Activated CD8-positive, alpha-beta T cell treated with anti-CD3 and anti-CD28 coated beads, Interleukin-2, amount 10 ng/mL, durations not matched to agents 7 days and 5 days (primary cell): Measurements from ENCODE around the gene PCYT2. TPM values are rescaled to one million over a fixed set of nuclear protein-coding genes. Genes with fewer than 3 reads are reported as not detected.
A peak's percentile ranks its signal among the peaks of the same experiment; 100 is the strongest.

ENCODE experiments used
- ATAC-seq: fragments of 150-1000 bp; cut with Tn5 transposase; one replicate; pipeline ENCODE4 v1.10.0; 2021; ENCODE audit warnings: moderate library complexity
- CTCF ChIA-PET: fragments of 350-600 bp; sonication (Branson Sonifier 250); formaldehyde crosslinking; loops from one replicate; lab custom pipeline; 2021; ENCODE audit warnings: antibody characterized with exemption; lab: Charles Lee
- POLR2A ChIA-PET: fragments of 350-600 bp; sonication (Branson Sonifier 250); formaldehyde crosslinking; loops from one replicate; lab custom pipeline; 2021; ENCODE audit warnings: antibody characterized with exemption; lab: Charles Lee
- DNase-seq: peaks from one replicate; pipeline ENCODE4 v3.0.0-alpha.2; 2020
- H3K27ac Mint-ChIP-seq: one replicate; pipeline ENCODE4 v1.8.0; 2021; ENCODE audit warnings: mild to moderate bottlenecking, mixed read lengths
- H3K27me3 Mint-ChIP-seq: one replicate; pipeline ENCODE4 v1.8.0; 2021; ENCODE audit warnings: low read depth, mixed read lengths
- H3K36me3 Mint-ChIP-seq: one replicate; pipeline ENCODE4 v1.8.0; 2021; ENCODE audit warnings: low read depth, mixed read lengths
- H3K4me1 Mint-ChIP-seq: one replicate; pipeline ENCODE4 v1.8.0; 2021; ENCODE audit warnings: low read depth, mixed read lengths
- H3K4me3 Mint-ChIP-seq: one replicate; pipeline ENCODE4 v1.8.0; 2021; ENCODE audit warnings: mild to moderate bottlenecking, mixed read lengths
- H3K9me3 Mint-ChIP-seq: one replicate; pipeline ENCODE4 v1.8.0; 2022; ENCODE audit warnings: mixed read lengths; ENCODE audit not compliant: insufficient read depth
- total RNA-seq, 2 experiments: library from RNA; stranded (reverse); gene quantifications; one replicate each; pipeline ENCODE4 v1.2.3, GENCODE V29; 2021

Gene PCYT2
- total RNA-seq, 2 experiments from 2014 or later, result 48.6 to 50.4 TPM

GRCh38 chr17:81915331-81915730 is 4.1 kb upstream of the PCYT2 start:
- Mint-ChIP-seq H3K4me1 (peaks cover 35% of the 10 kb centered on the region), H3K4me3 (no peak overlapping the region), H3K9me3 (no peaks in the 10 kb centered on the region), H3K27ac (no peak overlapping the region), H3K36me3 (peaks cover 51% of the 10 kb centered on the region), H3K27me3 (no peaks in the 10 kb centered on the region)
- CTCF ChIA-PET, result no interaction called here
- DNase-seq (no peak), ATAC-seq (no peak)
- POLR2A ChIA-PET, result interaction anchor here (0.8 kb wide), 1 partner anchor 11 kb away, joined by 5 read pairs; the partner anchor contains the start of gene MAFG

- CTCF ChIA-PET, result interaction anchor here (1.0 kb wide), 1 partner anchor 45 kb away, joined by 3 read pairs; no protein-coding TSS in a partner anchor
- POLR2A ChIA-PET, result no interaction called here
- H3K27me3 Mint-ChIP-seq, result no peaks in the 10 kb centered on the region
- no peak overlapping the region for H3K27ac Mint-ChIP-seq
- ATAC-seq, result no peak
- H3K4me1 Mint-ChIP-seq, result peaks cover 41% of the 10 kb centered on the region
- no peaks in the 10 kb centered on the region for H3K9me3 Mint-ChIP-seq
- H3K4me3 Mint-ChIP-seq, result no peak overlapping the region
- peaks cover 51% of the 10 kb centered on the region for H3K36me3 Mint-ChIP-seq
- no peak for DNase-seq
Observed at GRCh38 chr17:81914103-81914850, 3.1 kb upstream of the PCYT2 start.

GRCh38 chr17:81913394-81914102 is 2.3 kb upstream of the PCYT2 start:
- CTCF ChIA-PET, result interaction anchor here (1.0 to 1.2 kb wide), 2 partner anchors 44 to 46 kb away, joined by 3 to 5 read pairs; no protein-coding TSS in a partner anchor
- H3K9me3 Mint-ChIP-seq, result no peaks in the 10 kb centered on the region
- DNase-seq (no peak), ATAC-seq (no peak)
- peaks cover 34% of the 10 kb centered on the region for H3K4me1 Mint-ChIP-seq
- POLR2A ChIA-PET, result no interaction called here
- H3K36me3 Mint-ChIP-seq, result peaks cover 50% of the 10 kb centered on the region
- no peaks in the 10 kb centered on the region for H3K27me3 Mint-ChIP-seq
- no peak overlapping the region for H3K4me3 Mint-ChIP-seq
- peak overlapping the region; percentile 22 for H3K27ac Mint-ChIP-seq

GRCh38 chr17:81912441-81913309 is 1.5 kb upstream of the PCYT2 start:
- Mint-ChIP-seq H3K36me3 (peaks cover 53% of the 10 kb centered on the region), H3K4me3 (peak overlapping the region; percentile 25), H3K9me3 (no peaks in the 10 kb centered on the region), H3K4me1 (peaks cover 28% of the 10 kb centered on the region), H3K27ac (peak overlapping the region; percentile 22), H3K27me3 (no peaks in the 10 kb centered on the region)
- DNase-seq (no peak), ATAC-seq (no peak)
- POLR2A ChIA-PET, result no interaction called here
- CTCF ChIA-PET, result interaction anchor here (1.0 to 1.2 kb wide), 2 partner anchors 43 to 47 kb away, joined by 3 to 5 read pairs; no protein-coding TSS in a partner anchor

GRCh38 chr17:81911969-81912368 is 770 bp upstream of the PCYT2 start:
- H3K27me3 Mint-ChIP-seq, result no peaks in the 10 kb centered on the region
- H3K4me1 Mint-ChIP-seq, result peaks cover 23% of the 10 kb centered on the region
- ATAC-seq (no peak), DNase-seq (no peak)
- no peak overlapping the region for H3K27ac Mint-ChIP-seq
- CTCF ChIA-PET, result no interaction called here
- H3K4me3 Mint-ChIP-seq, result peak overlapping the region; percentile 61
- H3K9me3 Mint-ChIP-seq, result no peaks in the 10 kb centered on the region
- POLR2A ChIA-PET, result no interaction called here
- H3K36me3 Mint-ChIP-seq, result peaks cover 49% of the 10 kb centered on the region

- no peak overlapping the region for H3K27ac Mint-ChIP-seq
- H3K27me3 Mint-ChIP-seq, result no peaks in the 10 kb centered on the region
- POLR2A ChIA-PET, result no interaction called here
- DNase-seq (peak; percentile 43), ATAC-seq (peak; percentile 49)
- CTCF ChIA-PET, result no interaction called here
- H3K9me3 Mint-ChIP-seq, result no peaks in the 10 kb centered on the region
- peaks cover 42% of the 10 kb centered on the region for H3K36me3 Mint-ChIP-seq
- peaks cover 15% of the 10 kb centered on the region for H3K4me1 Mint-ChIP-seq
- H3K4me3 Mint-ChIP-seq, result peak overlapping the region; percentile 87
Observed at GRCh38 chr17:81910840-81911276, 341 bp downstream of the PCYT2 start.

GRCh38 chr17:81909966-81910839 is 996 bp downstream of the PCYT2 start:
- Mint-ChIP-seq H3K27me3 (no peaks in the 10 kb centered on the region), H3K4me3 (peak overlapping the region; percentile 87), H3K36me3 (peaks cover 38% of the 10 kb centered on the region), H3K4me1 (peaks cover 13% of the 10 kb centered on the region), H3K9me3 (no peaks in the 10 kb centered on the region), H3K27ac (peak overlapping the region; percentile 75)
- ATAC-seq (no peak), DNase-seq (no peak)
- POLR2A ChIA-PET, result interaction anchor here (0.6 to 1.5 kb wide), 3 partner anchors 7 to 18 kb away, joined by 3 to 7 read pairs (median 5); partner anchors contain the start of gene ANAPC11
- CTCF ChIA-PET, result interaction anchor here (1.1 to 1.2 kb wide), 2 partner anchors 18 to 110 kb away, joined by 3 to 4 read pairs; no protein-coding TSS in a partner anchor

- Mint-ChIP-seq H3K27ac (no peak overlapping the region), H3K4me1 (peaks cover 13% of the 10 kb centered on the region), H3K9me3 (no peaks in the 10 kb centered on the region), H3K36me3 (peaks cover 31% of the 10 kb centered on the region), H3K27me3 (no peaks in the 10 kb centered on the region), H3K4me3 (no peak overlapping the region)
- POLR2A ChIA-PET, result interaction anchor here (0.9 to 1.5 kb wide), 3 partner anchors 8 to 36 kb away, joined by 4 to 7 read pairs (median 5); partner anchors contain the start of gene ANAPC11
- DNase-seq (no peak), ATAC-seq (no peak)
- CTCF ChIA-PET, result interaction anchor here (1.2 kb wide), 1 partner anchor 111 kb away, joined by 4 read pairs; no protein-coding TSS in a partner anchor
Observed at GRCh38 chr17:81909231-81909630, 2.0 kb downstream of the PCYT2 start.

- Mint-ChIP-seq H3K4me3 (no peak overlapping the region), H3K4me1 (peaks cover 13% of the 10 kb centered on the region), H3K27ac (no peak overlapping the region), H3K36me3 (peaks cover 27% of the 10 kb centered on the region), H3K9me3 (no peaks in the 10 kb centered on the region), H3K27me3 (no peaks in the 10 kb centered on the region)
- DNase-seq, result no peak
- ATAC-seq, result no peak
- POLR2A ChIA-PET, result interaction anchor here (0.9 to 1.5 kb wide), 3 partner anchors 9 to 36 kb away, joined by 4 to 7 read pairs (median 5); partner anchors contain the start of gene ANAPC11
- CTCF ChIA-PET, result no interaction called here
Observed at GRCh38 chr17:81908793-81909192, 2.4 kb downstream of the PCYT2 start.
